H1 (cell line): Measurements from ENCODE around the gene TARS3. TPM values are rescaled to one million over a fixed set of nuclear protein-coding genes. Genes with fewer than 3 reads are reported as not detected.
A peak's percentile ranks its signal among the peaks of the same experiment; 100 is the strongest.

Experiments used
- CTCF ChIA-PET: fragments of 300-600 bp; sonication (Branson Sonifier 250); formaldehyde crosslinking; loops from one replicate; lab custom pipeline; 2021; ENCODE audit not compliant: partially characterized antibody; lab: Charles Lee
- POLR2A ChIA-PET: fragments of 300-600 bp; sonication (Branson Sonifier 250); formaldehyde crosslinking; loops from one replicate; lab custom pipeline; 2021; ENCODE audit warnings: inconsistent platforms; ENCODE audit not compliant: partially characterized antibody; lab: Charles Lee
- DNase-seq, 2 experiments: peaks; one replicate each; pipeline versions ENCODE4 v3.0.0 to v3.0.0-alpha.2; 2010 to 2022; ENCODE audit warnings: low spot score in 2 of 2, low read depth in 1 of 2, mixed read lengths in 1 of 2
- FAIRE-seq: peaks from 2 replicates; lab custom pipeline; 2011; peaks lifted over from hg19 to GRCh38; lab: Jason Lieb, UNC
- H2AFZ ChIP-seq: 2 replicates; pipeline ENCODE4 v1.8.1; 2012; ENCODE audit warnings: low read length, inconsistent platforms
- H2AK5ac ChIP-seq: 2 replicates; pipeline ENCODE4 v1.6.1; 2013; ENCODE audit warnings: low read depth, low read length
- H2BK120ac ChIP-seq: replicated peaks from 2 replicates; pipeline ENCODE3; 2013; ENCODE audit warnings: low read depth, low read length, inconsistent platforms
- H2BK12ac ChIP-seq: 2 replicates; pipeline ENCODE4 v1.6.1; 2013; ENCODE audit warnings: low read depth, low read length
- H2BK15ac ChIP-seq: 2 replicates; pipeline ENCODE4 v1.6.1; 2013; ENCODE audit warnings: low read length
- H2BK20ac ChIP-seq: 2 replicates; pipeline ENCODE4 v1.6.1; 2013; ENCODE audit warnings: low read length
- H2BK5ac ChIP-seq: 2 replicates; pipeline ENCODE4 v1.6.1; 2013; ENCODE audit warnings: low read depth, low read length
- H3K14ac ChIP-seq: 2 replicates; pipeline ENCODE4 v1.6.1; 2013; ENCODE audit warnings: inconsistent platforms; ENCODE audit not compliant: insufficient read length
- H3K18ac ChIP-seq: 2 replicates; pipeline ENCODE4 v1.6.1; 2013; ENCODE audit warnings: low read length; ENCODE audit errors: extremely low read depth
- H3K23ac ChIP-seq: 2 replicates; pipeline ENCODE4 v1.6.1; 2013; ENCODE audit warnings: inconsistent platforms; ENCODE audit not compliant: insufficient read length
- H3K23me2 ChIP-seq: 2 replicates; pipeline ENCODE4 v1.6.1; 2013; ENCODE audit warnings: low read depth, low read length
- H3K27ac ChIP-seq: 2 replicates; pipeline ENCODE4 v1.6.1; 2011; ENCODE audit warnings: low read depth, low read length, inconsistent platforms
- H3K27me3 ChIP-seq, 4 experiments: replicated peaks in 1 of 4; 1 replicate in 1 of 4; 2 replicates in 3 of 4; pipeline versions ENCODE4 v1.6.1 to v1.8.1; 2011 to 2013; ENCODE audit warnings: low read length in 3 of 4, mild to moderate bottlenecking in 3 of 4, inconsistent platforms in 2 of 4, mixed read lengths in 2 of 4, moderate library complexity in 1 of 4; ENCODE audit not compliant: control insufficient read depth in 3 of 4, insufficient read depth in 3 of 4; ENCODE audit errors: extremely low read depth in 1 of 4
- H3K36me3 ChIP-seq, 4 experiments: 2 replicates each; pipeline versions ENCODE4 v1.6.1 to v1.8.1; 2011 to 2013; ENCODE audit warnings: mild to moderate bottlenecking in 4 of 4, low read length in 3 of 4, moderate library complexity in 2 of 4, control low read depth in 1 of 4, inconsistent platforms in 1 of 4; ENCODE audit not compliant: insufficient read depth in 4 of 4, control insufficient read depth in 2 of 4
- H3K4ac ChIP-seq: replicated peaks from 2 replicates; pipeline ENCODE3; 2013; ENCODE audit warnings: low read length, low read depth, mixed read lengths, inconsistent platforms; ENCODE audit not compliant: insufficient read length
- H3K4me1 ChIP-seq, 4 experiments: replicated peaks in 1 of 4; 1 replicate in 1 of 4; 2 replicates in 3 of 4; pipeline versions ENCODE4 v1.6.1 to v1.8.1; 2011 to 2013; ENCODE audit warnings: low read length in 3 of 4, inconsistent platforms in 2 of 4, mixed read lengths in 1 of 4; ENCODE audit not compliant: insufficient read depth in 4 of 4, control insufficient read depth in 3 of 4
- H3K4me2 ChIP-seq, 2 experiments: 2 replicates each; pipeline versions ENCODE4 v1.6.1 to v1.8.1; 2011 to 2013; ENCODE audit warnings: low read depth in 2 of 2, low read length in 2 of 2, control low read depth in 1 of 2, inconsistent platforms in 1 of 2, mild to moderate bottlenecking in 1 of 2; ENCODE audit not compliant: insufficient read depth in 1 of 2
- H3K4me3 ChIP-seq, 4 experiments: fragments of 200-600, 300-600 bp in 1 of 4; sonication (generic), shearing (Covaris generic), sonication (Bioruptor Twin) in 1 of 4; 2 replicates each; pipeline versions ENCODE4 v1.5.1 to v1.8.1; 2011 to 2016; ENCODE audit warnings: low read length in 4 of 4, low read depth in 3 of 4, control low read depth in 2 of 4, inconsistent platforms in 2 of 4, mild to moderate bottlenecking in 2 of 4, mixed read lengths in 1 of 4, moderate library complexity in 1 of 4; ENCODE audit not compliant: insufficient read depth in 2 of 4; ENCODE audit errors: extremely low read depth in 1 of 4
- H3K56ac ChIP-seq: replicated peaks from 2 replicates; pipeline ENCODE3; 2013; ENCODE audit warnings: low read depth, mild to moderate bottlenecking, mixed read lengths, low read length, inconsistent platforms; ENCODE audit not compliant: insufficient read length
- H3K79me1 ChIP-seq: 2 replicates; pipeline ENCODE4 v1.6.1; 2013; ENCODE audit warnings: low read depth, low read length, control low read depth
- H3K79me2 ChIP-seq, 2 experiments: 2 replicates each; pipeline versions ENCODE4 v1.6.1 to v1.8.1; 2012 to 2013; ENCODE audit warnings: low read length in 2 of 2, mild to moderate bottlenecking in 2 of 2, inconsistent platforms in 1 of 2; ENCODE audit not compliant: insufficient read depth in 2 of 2, control insufficient read depth in 1 of 2
- H3K9ac ChIP-seq, 4 experiments: replicated peaks in 1 of 4; 1 replicate in 1 of 4; 2 replicates in 3 of 4; pipeline versions ENCODE4 v1.6.1 to v1.8.1; 2011 to 2013; ENCODE audit warnings: low read depth in 3 of 4, low read length in 3 of 4, control low read depth in 2 of 4, mild to moderate bottlenecking in 2 of 4, moderate library complexity in 2 of 4, inconsistent platforms in 1 of 4; ENCODE audit errors: extremely low read depth in 1 of 4
- H3K9me3 ChIP-seq, 2 experiments: 2 replicates each; pipeline versions ENCODE4 v1.6.1 to v1.8.1; 2012 to 2013; ENCODE audit warnings: mild to moderate bottlenecking in 2 of 2, moderate library complexity in 2 of 2, control low read depth in 1 of 2, inconsistent platforms in 1 of 2, low read depth in 1 of 2, low read length in 1 of 2, mixed read lengths in 1 of 2; ENCODE audit not compliant: insufficient read depth in 2 of 2
- H4K20me1 ChIP-seq, 2 experiments: replicated peaks in 1 of 2; 2 replicates each; pipeline versions ENCODE3 to v1.8.1; 2011 to 2013; ENCODE audit warnings: inconsistent platforms in 2 of 2, low read length in 2 of 2, mild to moderate bottlenecking in 1 of 2; ENCODE audit not compliant: insufficient read depth in 2 of 2, control insufficient read depth in 1 of 2
- H4K5ac ChIP-seq: 2 replicates; pipeline ENCODE4 v1.6.1; 2013; ENCODE audit warnings: low read length, low read depth, mixed read lengths, inconsistent platforms; ENCODE audit not compliant: insufficient read length
- H4K8ac ChIP-seq: 2 replicates; pipeline ENCODE4 v1.8.0; 2013; ENCODE audit warnings: mild to moderate bottlenecking, moderate library complexity, low read length, inconsistent platforms; ENCODE audit not compliant: insufficient read depth; ENCODE audit errors: extremely low read depth
- H4K91ac ChIP-seq: replicated peaks from 2 replicates; pipeline ENCODE3; 2013; ENCODE audit warnings: low read length, mixed read lengths, inconsistent platforms; ENCODE audit not compliant: insufficient read length
- BRCA1 ChIP-seq: IDR thresholded peaks from 2 replicates; pipeline ENCODE4 v1.6.1; 2012; ENCODE audit warnings: low read depth, low read length, improper control_type of control experiment
- CTCF ChIP-seq, 3 experiments: IDR thresholded peaks; 1 replicate in 2 of 3; 2 replicates in 1 of 3; pipeline versions ENCODE4 v1.5.1 to v1.6.1; 2011; ENCODE audit warnings: low read length in 3 of 3, mild to moderate bottlenecking in 3 of 3, inconsistent platforms in 2 of 3, low read depth in 1 of 3, moderate library complexity in 1 of 3; ENCODE audit not compliant: insufficient read depth in 1 of 3; ENCODE audit errors: control extremely low read depth in 1 of 3
- E2F6 ChIP-seq: IDR thresholded peaks from 2 replicates; pipeline ENCODE4 v1.6.1; 2012; ENCODE audit warnings: inconsistent platforms
- JUND ChIP-seq: IDR thresholded peaks from 2 replicates; pipeline ENCODE4 v1.6.1; 2011; ENCODE audit warnings: mild to moderate bottlenecking, improper control_type of control experiment, low read length
- POLR2A ChIP-seq, 2 experiments: IDR thresholded peaks; 1 replicate in 1 of 2; 2 replicates in 1 of 2; pipeline ENCODE4 v1.6.1; 2011; ENCODE audit warnings: low read depth in 2 of 2, low read length in 2 of 2, mild to moderate bottlenecking in 2 of 2; ENCODE audit errors: control extremely low read depth in 1 of 2
- POLR2AphosphoS5 ChIP-seq: IDR thresholded peaks from 2 replicates; pipeline ENCODE4 v1.6.1; 2011; ENCODE audit warnings: low read depth, low read length
- POU5F1 ChIP-seq: IDR thresholded peaks from 2 replicates; pipeline ENCODE4 v1.6.1; 2011; ENCODE audit warnings: low read depth, mild to moderate bottlenecking, low read length, moderate library complexity
- RBBP5 ChIP-seq: IDR thresholded peaks from 2 replicates; pipeline ENCODE4 v1.7.1; 2012; ENCODE audit warnings: low read depth, mild to moderate bottlenecking, inconsistent platforms, low read length, moderate library complexity, borderline replicate concordance
- RFX5 ChIP-seq: IDR thresholded peaks from 2 replicates; pipeline ENCODE4 v1.6.1; 2011; ENCODE audit warnings: low read depth, low read length, improper control_type of control experiment, borderline replicate concordance
- SP2 ChIP-seq: IDR thresholded peaks from 2 replicates; pipeline ENCODE4 v1.6.1; 2012; ENCODE audit warnings: mild to moderate bottlenecking, low read length, inconsistent platforms
- TAF7 ChIP-seq: optimal IDR thresholded peaks from 2 replicates; pipeline ENCODE3; 2011; ENCODE audit warnings: low read depth, mild to moderate bottlenecking, inconsistent platforms, low read length, moderate library complexity, borderline replicate concordance
- ZNF274 ChIP-seq: IDR thresholded peaks from 2 replicates; pipeline ENCODE4 v1.7.0; 2012; ENCODE audit warnings: low read length, borderline replicate concordance; ENCODE audit errors: extremely low read depth
- WGBS, 2 experiments: shearing (Covaris generic) in 1 of 2; methylation state at CpG; one replicate each; pipeline versions ENCODE4 v1.1.6 to v1.1.7; 2013 to 2015; ENCODE audit warnings: low lambda C conversion rate in 2 of 2, mixed read lengths in 2 of 2, inconsistent platforms in 1 of 2, low coverage in 1 of 2, missing lambda C conversion rate in 1 of 2; ENCODE audit not compliant: insufficient replicate concordance in 2 of 2, insufficient coverage in 1 of 2, insufficient read length in 1 of 2; ENCODE audit errors: extremely low coverage in 1 of 2, missing lambda C conversion rate in 1 of 2; 5-methylcytosine and 5-hydroxymethylcytosine counted together
- polyA plus RNA-seq, 7 experiments: library from polyadenylated mRNA; depleted of rRNA in 3 of 7; stranded (reverse) in 5 of 7; unstranded in 2 of 7; fragments of >200 nt in 5 of 7; fragments of 200-250 nt in 2 of 7; gene quantifications; 1 replicate in 5 of 7; 2 replicates in 1 of 7; 4 replicates in 1 of 7; pipeline versions ENCODE4 v1.2.1 to v1.2.3, GENCODE V29; 2011 to 2013; ENCODE audit warnings: missing spikeins in 2 of 7, mixed read lengths in 2 of 7
- total RNA-seq: library from RNA; stranded (reverse); fragmentation: NEBNext Ultra II Directional; extraction: Animal tissue kit (Norgen Biotek cat#: 25700); gene quantifications from 2 replicates; pipeline ENCODE4 v1.2.1, GENCODE V29; 2021

The TARS3 gene
- total and polyA plus RNA-seq, 2 of the 8 experiments (the other 6 are each of a cell fraction or from before 2014, with no cell fraction given): 2.1 to 13.9 TPM

- Histone ChIP-seq H4K8ac (no peak overlapping the region), H3K36me3 (no peaks in the 10 kb centered on the region; a peak in 2 of 8 replicates), H3K27ac (no peak overlapping the region), H3K9me3 (no peaks in the 10 kb centered on the region), H4K5ac (no peak overlapping the region), H3K4ac (no peak overlapping the region), H3K79me1 (no peaks in the 10 kb centered on the region), H3K23ac (no peak overlapping the region), H3K18ac (no peak overlapping the region), H3K4me3 (no peak overlapping the region), H3K14ac (no peak overlapping the region), H2AK5ac (no peak overlapping the region), H3K4me1 (no peaks in the 10 kb centered on the region), H3K79me2 (no peaks in the 10 kb centered on the region), H4K20me1 (no peaks in the 10 kb centered on the region), H2AFZ (no peak overlapping the region), H2BK120ac (no peak overlapping the region), H4K91ac (no peak overlapping the region), H2BK5ac (no peak overlapping the region), H3K23me2 (no peaks in the 10 kb centered on the region), H2BK20ac (no peak overlapping the region), H3K56ac (no peak overlapping the region), H2BK15ac (no peak overlapping the region), H2BK12ac (no peak overlapping the region), H3K4me2 (no peak overlapping the region), H3K27me3 (no peaks in the 10 kb centered on the region), H3K9ac (no peak overlapping the region)
- CTCF ChIA-PET: interaction anchor here (0.6 to 2.0 kb wide), 5 partner anchors 9 to 377 kb away, joined by 3 to 7 read pairs (median 5); no protein-coding TSS in a partner anchor
- no peak for FAIRE-seq
- no peak for DNase-seq
- WGBS, 2 experiments: 88% methylated on average over 9 of the region's 9 CpGs; no CpG with 5 or more reads in 1 of the 2 experiments
- POLR2A ChIA-PET: interaction anchor here (1.3 kb wide), 1 partner anchor 19 kb away, joined by 3 read pairs; no protein-coding TSS in a partner anchor
- no peak for TF ChIP-seq POU5F1
- TF ChIP-seq POLR2AphosphoS5: no peak
- no peak for TF ChIP-seq RFX5
- TF ChIP-seq BRCA1: no peak
- no peak for TF ChIP-seq POLR2A (IDR thresholded peaks at IDR 0.05; ENCODE audit: control extremely low read depth in 1 of 2, low read depth in 2 of 2, low read length in 2 of 2)
- TF ChIP-seq E2F6: no peak
- TF ChIP-seq CTCF (IDR thresholded peaks at IDR 0.05; ENCODE audit: control extremely low read depth in 1 of 3, insufficient read depth in 1 of 3, low read depth in 1 of 3, low read length in 3 of 3): peak; percentile 23 to 42 (median 39); a peak in 3 of 4 replicates
- no peak for TF ChIP-seq JUND
- TF ChIP-seq ZNF274: no peak
- no peak for TF ChIP-seq RBBP5
- no peak for TF ChIP-seq TAF7
- TF ChIP-seq SP2: no peak
Measured at GRCh38 chr15:101672298-101672697, 52.0 kb downstream of the TARS3 start.
